SK-N-SH (cell line): ENCODE measurements around the gene PLTP. TPM values are rescaled to one million over a fixed set of nuclear protein-coding genes. Genes with fewer than 3 reads are reported as not detected.

Experiments
- CTCF ChIA-PET: fragments of 300-600, 350-600 bp; formaldehyde crosslinking; extraction: SDS; loops from one replicate; lab custom pipeline; 2021; lab: Yijun Ruan, JAX
- POLR2A ChIA-PET: fragments of 350-600 bp; sonication (Branson Sonifier 250); formaldehyde crosslinking; extraction: SDS; loops from one replicate; lab custom pipeline; 2020; ENCODE audit warnings: antibody characterized with exemption, inconsistent platforms; lab: Yijun Ruan, JAX
- DNase-seq: peaks from one replicate; pipeline ENCODE4 v3.0.0; 2012
- H2AFZ ChIP-seq: fragments of 200-600 bp; sonication (generic); 2 replicates; pipeline ENCODE4 v1.8.1; 2016; ENCODE audit warnings: antibody characterized with exemption, mild to moderate bottlenecking, low read depth
- H3F3A ChIP-seq: fragments of 200-600 bp; sonication (generic); replicated peaks from 2 replicates; pipeline ENCODE3; 2016; ENCODE audit warnings: antibody characterized with exemption, mild to moderate bottlenecking; ENCODE audit not compliant: insufficient read depth
- H3K27ac ChIP-seq, 2 experiments: fragments of 200-500 bp in 1 of 2; fragments of 200-600 bp in 1 of 2; sonication (Bioruptor generic) in 1 of 2; sonication (generic), shearing (Covaris generic) in 1 of 2; 2 replicates each; pipeline versions ENCODE4 v1.5.1 to v1.6.1; 2014 to 2016; ENCODE audit warnings: low read depth in 2 of 2, inconsistent platforms in 1 of 2, low read length in 1 of 2, mild to moderate bottlenecking in 1 of 2, mixed read lengths in 1 of 2
- H3K27me3 ChIP-seq: fragments of 200-600 bp; sonication (generic), shearing (Covaris generic); 2 replicates; pipeline ENCODE4 v1.6.1; 2016; ENCODE audit warnings: mixed run types; ENCODE audit not compliant: insufficient read depth
- H3K36me3 ChIP-seq, 2 experiments: fragments of 200-500 bp in 1 of 2; fragments of 200-600 bp in 1 of 2; sonication (Bioruptor generic) in 1 of 2; sonication (generic) in 1 of 2; replicated peaks in 1 of 2; 2 replicates each; pipeline versions ENCODE3 to v1.5.1; 2014 to 2016; ENCODE audit warnings: low read length in 1 of 2, mild to moderate bottlenecking in 1 of 2; ENCODE audit not compliant: insufficient read depth in 2 of 2, control insufficient read depth in 1 of 2
- H3K4me1 ChIP-seq, 2 experiments: fragments of 200-500 bp in 1 of 2; fragments of 200-600 bp in 1 of 2; sonication (Bioruptor generic) in 1 of 2; sonication (generic), shearing (Covaris generic) in 1 of 2; 2 replicates each; pipeline versions ENCODE4 v1.5.1 to v1.6.1; 2014 to 2016; ENCODE audit warnings: low read depth in 1 of 2, low read length in 1 of 2, mixed run types in 1 of 2; ENCODE audit not compliant: insufficient read depth in 2 of 2, control insufficient read depth in 1 of 2
- H3K4me2 ChIP-seq: fragments of 200-600 bp; sonication (generic), shearing (Covaris generic); 2 replicates; pipeline ENCODE4 v1.6.1; 2017; ENCODE audit warnings: mixed run types
- H3K4me3 ChIP-seq, 2 experiments: fragments of 200-500 bp in 1 of 2; fragments of 200-600 bp in 1 of 2; sonication (Bioruptor generic) in 1 of 2; sonication (generic), shearing (Covaris generic) in 1 of 2; 2 replicates each; pipeline versions ENCODE4 v1.5.1 to v1.8.1; 2014 to 2016; ENCODE audit warnings: low read depth in 2 of 2, inconsistent platforms in 1 of 2, low read length in 1 of 2, mild to moderate bottlenecking in 1 of 2, mixed read lengths in 1 of 2, moderate library complexity in 1 of 2
- H3K79me2 ChIP-seq: fragments of 200-600 bp; sonication (generic); 2 replicates; pipeline ENCODE4 v1.8.1; 2017; ENCODE audit warnings: mild to moderate bottlenecking; ENCODE audit not compliant: insufficient read depth
- H3K9ac ChIP-seq: fragments of 200-600 bp; sonication (generic); 2 replicates; pipeline ENCODE4 v1.6.1; 2017; ENCODE audit warnings: mixed run types
- H3K9me2 ChIP-seq: fragments of 200-600 bp; sonication (generic); 2 replicates; pipeline ENCODE4 v1.6.1; 2017; ENCODE audit warnings: mixed run types
- H3K9me3 ChIP-seq: fragments of 200-600 bp; sonication (generic); 2 replicates; pipeline ENCODE4 v1.6.1; 2017; ENCODE audit warnings: mixed run types, mild to moderate bottlenecking, moderate library complexity
- H4K20me1 ChIP-seq: fragments of 200-600 bp; sonication (generic); 2 replicates; pipeline ENCODE4 v1.6.1; 2017; ENCODE audit warnings: mild to moderate bottlenecking, mixed run types; ENCODE audit not compliant: insufficient read depth
- CHD2 ChIP-seq: fragments of 150-350 bp; IDR thresholded peaks from 2 replicates; pipeline ENCODE4 v1.6.1; 2018; ENCODE audit warnings: low read length; ENCODE audit not compliant: partially characterized antibody
- CTCF ChIP-seq: fragments of 200-600 bp; sonication (generic); IDR thresholded peaks from 2 replicates; pipeline ENCODE4 v1.6.1; 2017; ENCODE audit warnings: antibody characterized with exemption, mild to moderate bottlenecking, moderate library complexity
- ELF1 ChIP-seq: IDR thresholded peaks from 2 replicates; pipeline ENCODE4 v1.4.0; 2012
- EP300 ChIP-seq, 2 experiments: IDR thresholded peaks; 2 replicates each; pipeline versions ENCODE4 v1.4.0 to v1.6.1; 2012; ENCODE audit warnings: borderline replicate concordance in 1 of 2, low read depth in 1 of 2, low read length in 1 of 2
- EZH2phosphoT487 ChIP-seq: fragments of 200-600 bp; sonication (generic); IDR thresholded peaks from 2 replicates; pipeline ENCODE4 v1.6.1; 2017; ENCODE audit warnings: low read depth, mixed run types, mild to moderate bottlenecking, antibody characterized with exemption, moderate library complexity, borderline replicate concordance
- FOSL2 ChIP-seq: IDR thresholded peaks from 2 replicates; pipeline ENCODE4 v1.4.0; 2012; ENCODE audit warnings: low read depth, mild to moderate bottlenecking, moderate library complexity, borderline replicate concordance
- FOXJ3 ChIP-seq: sonication (generic); formaldehyde crosslinking; IDR thresholded peaks from 2 replicates; pipeline ENCODE4 v1.5.1; 2020; ENCODE audit warnings: mild to moderate bottlenecking, missing genetic modification reagents
- FOXM1 ChIP-seq: IDR thresholded peaks from 2 replicates; pipeline ENCODE4 v1.4.0; 2012; ENCODE audit warnings: low read depth, mild to moderate bottlenecking
- GABPA ChIP-seq: IDR thresholded peaks from 2 replicates; pipeline ENCODE4 v1.4.0; 2012; ENCODE audit warnings: low read depth, mild to moderate bottlenecking
- IRF3 ChIP-seq: fragments of 150-350 bp; IDR thresholded peaks from 2 replicates; pipeline ENCODE4 v1.6.1; 2016; ENCODE audit warnings: mild to moderate bottlenecking, low read depth, low read length
- MEF2A ChIP-seq: IDR thresholded peaks from 2 replicates; pipeline ENCODE4 v1.4.0; 2012; ENCODE audit warnings: low read depth, borderline replicate concordance
- NFIC ChIP-seq: IDR thresholded peaks from 2 replicates; pipeline ENCODE4 v1.4.0; 2012; ENCODE audit warnings: borderline replicate concordance
- RFX5 ChIP-seq: IDR thresholded peaks from 2 replicates; pipeline ENCODE4 v1.6.1; 2012; ENCODE audit warnings: mild to moderate bottlenecking, improper control_type of control experiment, low read length
- SMC3 ChIP-seq: IDR thresholded peaks from 2 replicates; pipeline ENCODE4 v1.6.1; 2012; ENCODE audit warnings: low read depth, low read length, improper control_type of control experiment
- TAF1 ChIP-seq: IDR thresholded peaks from 2 replicates; pipeline ENCODE4 v1.6.1; 2012; ENCODE audit warnings: low read depth, mild to moderate bottlenecking, low read length, moderate library complexity, borderline replicate concordance
- TCF12 ChIP-seq: IDR thresholded peaks from 2 replicates; pipeline ENCODE4 v1.4.0; 2012
- YY1 ChIP-seq: IDR thresholded peaks from 2 replicates; pipeline ENCODE4 v1.4.0; 2012; ENCODE audit warnings: low read depth, mild to moderate bottlenecking
- ZBTB33 ChIP-seq: IDR thresholded peaks from 2 replicates; pipeline ENCODE4 v1.4.0; 2012; ENCODE audit warnings: low read depth, borderline replicate concordance
- WGBS: methylation state at CpG from one replicate; pipeline ENCODE4 v1.1.6; 2017; ENCODE audit warnings: low lambda C conversion rate; 5-methylcytosine and 5-hydroxymethylcytosine counted together
- polyA plus RNA-seq, 3 experiments: library from polyadenylated mRNA; depleted of rRNA; stranded (reverse); fragments of >200 nt; gene quantifications; 2 replicates each; pipeline ENCODE4 v1.2.3, GENCODE V29; 2012
- TF ChIP-seq, protein P1 (sequence below): fragments of 150-350 bp; IDR thresholded peaks from 2 replicates; pipeline ENCODE4 v1.6.1; 2017; ENCODE audit warnings: antibody characterized with exemption, low read length, low read depth, borderline replicate concordance
- TF ChIP-seq, protein P2 (sequence below): IDR thresholded peaks from 2 replicates; pipeline ENCODE4 v1.4.0; 2012; ENCODE audit warnings: low read depth

Gene PLTP
- polyA plus RNA-seq, 1 of the 3 experiments (the other 2 are of a cell fraction): 154 TPM

GRCh38 chr20:45861221-45862075 is 50.5 kb downstream of the PLTP start:
- no peaks in the 10 kb centered on the region for H3K36me3 ChIP-seq
- ChIA-PET CTCF (interaction anchor here (1.2 kb wide), 1 partner anchor 62 kb away, joined by 5 read pairs; no protein-coding TSS in a partner anchor), POLR2A (interaction anchor here (1.0 kb wide), 1 partner anchor 19 kb away, joined by 4 read pairs; no protein-coding TSS in a partner anchor)
- no peak overlapping the region for H3K4me2 ChIP-seq
- no peak overlapping the region for H3K4me3 ChIP-seq
- H3F3A ChIP-seq: no peaks in the 10 kb centered on the region
- H3K9ac ChIP-seq: no peak overlapping the region
- no peaks in the 10 kb centered on the region for H3K27me3 ChIP-seq
- no peak overlapping the region for H3K27ac ChIP-seq
- H3K9me3 ChIP-seq: no peaks in the 10 kb centered on the region
- H4K20me1 ChIP-seq: no peaks in the 10 kb centered on the region
- DNase-seq: no peak
- no peak for TF ChIP-seq TCF12
- no peak for TF ChIP-seq FOSL2
- TF ChIP-seq FOXM1: no peak
- TF ChIP-seq, protein P1, sequence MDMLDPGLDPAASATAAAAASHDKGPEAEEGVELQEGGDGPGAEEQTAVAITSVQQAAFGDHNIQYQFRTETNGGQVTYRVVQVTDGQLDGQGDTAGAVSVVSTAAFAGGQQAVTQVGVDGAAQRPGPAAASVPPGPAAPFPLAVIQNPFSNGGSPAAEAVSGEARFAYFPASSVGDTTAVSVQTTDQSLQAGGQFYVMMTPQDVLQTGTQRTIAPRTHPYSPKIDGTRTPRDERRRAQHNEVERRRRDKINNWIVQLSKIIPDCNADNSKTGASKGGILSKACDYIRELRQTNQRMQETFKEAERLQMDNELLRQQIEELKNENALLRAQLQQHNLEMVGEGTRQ: no peak
- TF ChIP-seq MEF2A: no peak
- TF ChIP-seq TAF1: no peak
- no peak for TF ChIP-seq SMC3
- TF ChIP-seq CTCF: no peak
- TF ChIP-seq GABPA: no peak
- no peak for TF ChIP-seq RFX5
- no peak for TF ChIP-seq EP300 (IDR thresholded peaks at IDR 0.05; ENCODE audit: borderline replicate concordance in 1 of 2, low read depth in 1 of 2, low read length in 1 of 2)
- TF ChIP-seq YY1: no peak
- TF ChIP-seq ELF1: no peak
- TF ChIP-seq IRF3: no peak
- TF ChIP-seq, protein P2, sequence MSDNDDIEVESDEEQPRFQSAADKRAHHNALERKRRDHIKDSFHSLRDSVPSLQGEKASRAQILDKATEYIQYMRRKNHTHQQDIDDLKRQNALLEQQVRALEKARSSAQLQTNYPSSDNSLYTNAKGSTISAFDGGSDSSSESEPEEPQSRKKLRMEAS: no peak
- TF ChIP-seq CHD2: no peak
- TF ChIP-seq EZH2phosphoT487: no peak
- TF ChIP-seq FOXJ3 (CRISPR knock-in tag): no peak
- TF ChIP-seq NFIC: no peak
- no peak for TF ChIP-seq ZBTB33
- WGBS: 89% methylated on average over 7 of the region's 7 CpGs
- H2AFZ ChIP-seq: no peak overlapping the region
- no peaks in the 10 kb centered on the region for H3K9me2 ChIP-seq
- H3K4me1 ChIP-seq: peaks cover under 1 to 6% of the 10 kb centered on the region in 2 experiments; a peak in 1 of 4 replicates
- peaks cover 8% of the 10 kb centered on the region for H3K79me2 ChIP-seq
